COLO829 (cell line): ENCODE results near the gene APBB2.
"Not testable (repeated sequence)": the region's sequence is repeated elsewhere in the genome, so short reads cannot be mapped to it uniquely, and the experiment has no call there.

Experiments
- DNase-seq: peaks from one replicate; pipeline ENCODE4 v3.0.0; 2012; ENCODE audit warnings: low spot score

The APBB2 gene

DNA sequence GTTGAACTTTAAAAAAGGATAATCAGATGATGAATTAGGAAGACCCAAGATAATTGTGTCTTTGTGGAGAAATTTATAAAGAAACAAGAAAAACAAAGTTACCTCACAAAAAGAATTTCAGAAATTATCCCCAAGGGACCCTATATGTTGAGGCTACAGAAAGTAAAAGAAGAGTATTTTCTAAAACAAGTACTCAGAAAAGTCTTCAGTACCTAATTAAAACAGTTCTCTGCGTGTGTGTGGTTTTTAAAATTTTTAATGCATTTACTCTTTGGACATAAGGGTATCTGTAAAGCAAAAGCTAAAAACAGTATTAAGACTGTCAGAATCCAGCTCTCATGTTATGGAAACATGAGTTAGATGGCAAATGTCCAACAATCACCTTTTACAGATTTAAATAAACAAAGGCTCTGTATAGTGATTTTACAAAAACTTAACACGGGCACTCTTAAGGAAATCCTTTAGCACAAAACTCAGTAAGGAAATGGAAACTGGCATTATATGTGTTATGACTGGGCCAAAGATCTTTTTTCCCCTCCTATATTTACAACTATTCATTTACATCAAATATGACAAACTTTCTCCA, 277.1 kb downstream of the APBB2 start:
- DNase-seq: no peak

DNA sequence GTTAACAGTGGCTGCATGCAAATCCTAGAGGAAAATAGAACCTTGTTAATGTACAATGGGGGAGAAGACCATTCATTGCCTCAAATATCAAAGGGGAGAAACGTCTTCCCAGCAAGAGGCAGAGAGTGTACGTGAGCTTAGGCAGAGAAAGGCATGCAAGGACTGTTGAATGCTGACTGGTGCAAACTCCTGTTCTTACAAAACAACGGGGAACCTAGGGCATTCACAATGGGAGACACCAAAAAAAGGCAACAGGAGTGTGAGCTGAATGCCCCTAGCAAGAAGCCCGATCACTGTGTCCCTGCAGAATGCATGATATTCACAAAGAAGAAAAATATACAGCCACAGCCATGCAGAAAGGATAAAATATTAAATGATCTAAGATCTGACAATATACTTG, 279.7 kb downstream of the APBB2 start:
- no peak for DNase-seq

DNA sequence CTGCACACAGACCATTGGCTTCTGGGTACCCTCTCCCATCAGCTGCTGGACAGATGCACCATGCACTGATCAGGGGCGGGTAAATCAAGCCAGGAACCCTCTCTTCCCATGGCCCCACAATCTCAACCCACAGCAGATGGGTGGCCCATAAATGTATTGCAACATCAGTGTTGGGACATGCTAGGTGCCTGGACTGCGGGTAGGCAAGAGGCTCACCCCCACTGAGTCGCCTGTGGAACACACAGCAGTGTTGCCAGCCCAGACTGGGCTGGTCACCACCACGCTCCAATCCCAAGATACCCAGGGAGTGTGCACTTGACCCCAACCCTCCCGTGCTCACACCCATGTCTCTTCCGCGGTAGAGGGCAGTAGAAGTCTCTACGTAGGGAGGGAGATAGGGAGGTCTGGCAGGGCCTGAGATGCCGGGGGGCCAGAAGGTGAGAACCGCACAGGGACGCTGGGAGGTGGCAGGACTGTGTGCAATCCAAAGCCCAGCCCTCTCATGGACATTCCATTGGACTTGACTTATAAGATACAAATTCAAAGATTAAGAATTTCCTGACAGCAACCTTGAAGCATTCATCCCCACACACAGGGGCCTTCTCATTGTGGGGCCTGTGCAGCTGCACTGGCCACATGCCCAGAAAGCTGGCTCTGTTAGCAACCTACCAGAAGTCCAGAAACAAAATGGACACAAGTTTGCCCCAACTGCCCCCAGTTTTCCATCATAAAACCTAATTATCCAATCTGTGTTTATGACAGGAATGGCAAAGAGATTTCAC, 280.9 kb downstream of the APBB2 start:
- DNase-seq: no peak

DNA sequence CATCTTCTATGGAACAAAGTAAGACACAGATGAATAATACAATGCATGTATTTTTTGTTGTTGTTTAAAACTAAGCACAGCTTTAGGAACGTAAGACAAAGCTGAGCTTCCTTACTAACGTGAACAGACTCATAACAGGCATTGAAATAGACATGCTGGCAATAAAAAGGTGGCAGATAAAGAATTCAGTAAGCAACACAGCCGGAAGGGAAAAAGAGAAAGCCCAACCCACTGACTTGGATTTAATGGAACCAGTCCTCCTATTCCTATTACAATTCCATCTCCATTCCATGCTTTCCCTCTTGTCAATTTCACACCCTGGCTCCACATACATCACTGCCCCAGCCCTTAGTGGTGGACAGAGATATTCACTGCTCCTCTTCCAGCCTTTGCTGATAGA, 282.5 kb downstream of the APBB2 start:
- no peak for DNase-seq

DNA sequence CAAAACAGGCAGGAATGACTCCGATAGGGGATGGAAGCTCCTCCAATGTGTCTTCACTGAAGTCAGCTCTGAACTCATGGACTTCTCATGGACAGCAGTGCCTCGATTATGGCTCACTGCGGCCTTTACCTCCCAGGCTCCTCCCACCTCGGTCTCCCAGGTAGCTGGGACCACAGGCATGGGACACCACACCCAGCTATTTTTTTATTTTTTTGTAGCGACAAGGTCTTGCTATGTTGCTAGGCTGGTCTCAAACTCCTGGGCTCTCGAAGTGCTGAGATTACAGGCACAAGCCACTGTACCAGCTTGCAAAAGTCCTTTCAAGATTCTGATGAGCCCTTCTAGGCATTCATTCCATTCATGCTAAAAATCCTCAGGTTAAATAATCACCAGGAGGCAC, 283.1 kb downstream of the APBB2 start:
- no peak for DNase-seq

DNA sequence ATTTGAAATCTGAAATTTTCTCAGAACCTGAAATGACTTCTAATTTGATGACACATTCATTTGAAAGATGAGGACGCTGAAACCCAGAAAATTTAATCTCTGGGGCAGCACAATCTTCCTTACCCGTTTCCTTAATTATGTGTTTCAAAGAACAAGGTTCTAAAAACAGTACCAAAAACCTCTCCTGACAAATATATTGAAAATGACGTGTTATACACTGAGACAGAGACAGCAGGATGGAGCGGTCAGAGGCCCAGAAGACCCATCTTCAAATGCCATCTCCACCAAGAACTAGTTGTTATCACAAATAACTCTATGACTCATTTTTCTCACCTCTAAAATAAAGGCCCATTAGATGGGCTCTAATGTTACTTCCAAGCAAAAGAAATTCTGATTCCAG, 287.3 kb downstream of the APBB2 start:
- DNase-seq: no peak

DNA sequence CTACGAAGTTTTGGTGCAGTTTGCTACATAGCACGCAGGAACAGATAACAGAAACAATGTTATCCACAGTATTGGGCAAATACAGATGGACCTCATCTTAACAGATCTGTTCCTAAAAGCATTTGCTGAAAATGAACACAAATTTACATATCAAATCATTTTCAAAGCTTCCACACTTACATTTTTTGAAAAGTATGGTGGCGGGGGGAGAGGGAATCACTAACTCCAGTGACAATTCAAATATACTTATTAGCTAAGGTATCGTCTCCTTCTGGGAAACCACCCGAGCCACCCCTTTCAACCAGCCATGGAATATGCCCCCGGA, 289.6 kb downstream of the APBB2 start:
- DNase-seq: no peak

DNA sequence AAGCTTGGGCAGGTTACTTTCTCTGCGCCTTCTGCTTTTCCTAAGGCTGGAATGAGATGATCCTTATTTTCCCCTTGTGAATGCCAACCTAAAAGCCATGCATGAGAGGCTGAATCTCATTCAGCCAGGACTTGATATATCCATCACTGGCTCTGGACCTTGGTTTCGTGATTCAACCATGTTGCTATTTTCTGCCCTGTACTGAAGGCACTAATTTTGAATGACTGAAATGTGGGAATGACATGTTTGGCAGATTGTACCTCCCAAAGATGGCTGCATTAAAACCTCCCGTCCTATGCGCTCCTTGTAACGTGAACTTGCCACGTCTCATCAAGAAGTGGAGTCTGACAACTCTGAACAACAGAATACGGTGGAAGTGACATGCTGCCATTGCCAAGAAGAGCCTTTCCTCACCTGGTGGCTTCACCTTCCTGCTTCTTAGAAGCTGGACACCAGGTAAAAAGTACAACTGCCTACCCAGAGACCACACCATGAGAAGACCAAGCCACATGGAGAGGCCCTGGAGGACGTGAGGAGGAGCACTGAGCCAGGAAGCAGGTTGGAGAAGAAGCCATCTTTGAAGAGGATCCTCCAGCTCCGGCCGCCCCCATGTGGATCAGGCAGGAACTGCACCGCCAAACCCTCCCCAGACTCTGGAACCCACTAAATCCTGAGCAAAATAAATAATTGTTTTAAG, 290.1 kb downstream of the APBB2 start:
- peak; percentile 54 for DNase-seq

DNA sequence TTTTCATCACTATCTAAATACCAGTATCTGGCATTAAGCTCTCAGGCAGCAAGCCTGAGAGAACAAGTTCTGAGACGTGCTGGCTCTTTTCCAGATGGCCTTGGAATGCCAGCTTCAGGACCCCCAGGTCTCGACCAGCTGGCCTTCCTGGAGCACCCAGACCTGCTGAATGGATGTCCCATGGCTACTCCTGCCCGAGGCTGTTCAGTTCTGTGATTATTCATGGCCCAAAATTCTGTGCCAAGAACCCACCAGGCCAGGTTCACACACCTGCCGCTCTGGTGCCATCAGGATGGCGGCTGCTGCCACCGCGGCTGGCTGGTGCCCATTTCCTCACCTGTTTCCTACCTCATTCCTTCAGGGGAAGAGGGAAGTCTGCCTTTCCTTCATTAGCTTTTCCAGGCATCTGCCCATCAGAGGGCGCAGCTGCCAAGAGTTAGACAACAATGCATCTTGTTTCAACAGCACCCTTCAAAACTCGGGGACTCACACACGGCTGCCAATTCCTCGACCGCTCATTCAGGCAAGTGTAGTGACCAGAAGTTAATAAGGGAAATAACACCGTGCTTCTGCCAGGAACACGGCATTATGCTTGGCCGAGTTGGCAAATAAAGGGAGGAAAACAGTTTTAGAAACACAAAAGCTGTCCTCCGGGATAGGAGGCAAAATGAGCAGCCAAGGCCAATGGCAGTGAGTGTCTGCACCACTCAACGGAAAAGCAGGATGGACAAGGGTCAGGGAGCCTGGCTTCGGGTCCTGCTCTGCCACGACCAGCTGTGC, 290.8 kb downstream of the APBB2 start:
- DNase-seq: no peak

DNA sequence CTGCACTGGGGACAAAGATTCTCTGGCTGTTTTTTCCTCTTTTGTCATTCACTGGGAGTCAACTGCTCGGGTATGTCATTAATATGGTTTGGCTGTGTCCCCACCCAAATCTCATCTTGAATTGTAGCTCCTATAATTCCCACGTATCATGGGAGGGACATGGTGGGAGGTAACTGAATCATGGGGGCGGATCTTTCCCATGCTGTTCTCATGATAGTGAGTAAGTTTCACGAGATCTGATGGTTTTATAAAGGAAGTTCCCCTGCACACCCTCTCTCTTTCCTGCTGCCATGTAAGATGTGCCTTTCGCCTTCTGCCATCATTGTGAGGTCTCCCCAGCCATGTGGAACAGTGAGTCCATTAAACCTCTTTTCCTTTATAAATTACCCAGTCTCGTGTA, 294.4 kb downstream of the APBB2 start:
- not testable (repeated sequence) for DNase-seq

DNA sequence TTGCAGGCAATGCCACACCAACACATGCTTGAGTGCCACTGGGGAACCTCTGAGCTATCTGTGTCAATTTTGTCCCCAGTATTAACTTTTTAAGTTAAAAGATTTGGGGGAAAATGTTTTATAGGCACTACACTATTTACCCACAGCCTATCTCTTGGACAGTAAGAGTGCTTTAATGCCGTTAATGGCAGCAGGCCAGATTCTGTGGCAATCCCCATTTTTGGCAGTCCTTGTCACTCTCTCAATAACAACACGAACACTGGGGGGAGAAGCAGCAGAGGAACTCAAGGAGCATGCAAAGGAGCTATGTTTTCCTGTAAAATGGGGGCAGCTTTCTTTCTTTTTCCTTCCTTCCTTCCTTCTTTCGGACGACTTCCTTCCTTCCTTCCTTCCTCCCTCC, 296.0 kb downstream of the APBB2 start:
- no peak for DNase-seq

DNA sequence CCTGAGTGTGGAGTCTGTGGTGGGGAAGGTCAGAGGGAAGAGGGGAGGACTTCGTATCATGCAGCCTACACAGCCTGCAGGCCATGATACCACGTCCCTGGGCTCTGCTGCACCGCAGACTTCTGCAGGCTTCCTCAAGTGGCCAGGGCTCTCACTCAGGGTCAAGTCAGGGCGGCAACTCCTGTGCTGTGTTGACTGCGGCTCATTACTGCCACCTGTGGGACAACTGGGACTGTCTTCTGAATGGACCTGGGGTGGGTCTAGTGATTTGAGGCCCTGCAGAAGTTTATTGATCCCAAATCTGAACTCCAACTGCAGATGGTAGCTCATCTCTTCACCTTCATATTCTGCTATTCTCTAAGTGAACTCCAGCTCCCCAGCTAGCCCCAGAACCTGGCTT, 297.5 kb downstream of the APBB2 start:
- DNase-seq: no peak

DNA sequence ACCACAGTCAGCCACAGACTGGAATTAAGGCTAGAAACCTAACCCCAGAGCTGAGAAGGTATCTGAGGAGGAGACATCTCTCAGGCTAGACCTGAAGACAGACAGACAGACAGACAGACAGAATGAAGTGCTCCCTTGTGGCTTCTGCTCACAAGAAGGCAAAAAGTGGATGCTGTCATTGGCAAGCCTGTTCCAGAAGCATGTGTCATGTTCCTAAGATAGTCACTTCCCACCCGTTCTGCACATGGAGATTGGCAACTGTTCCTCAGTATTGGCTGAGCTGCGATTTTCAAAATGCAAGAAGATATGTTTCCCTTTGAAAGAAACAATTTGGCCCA, 298.2 kb downstream of the APBB2 start:
- no peak for DNase-seq

DNA sequence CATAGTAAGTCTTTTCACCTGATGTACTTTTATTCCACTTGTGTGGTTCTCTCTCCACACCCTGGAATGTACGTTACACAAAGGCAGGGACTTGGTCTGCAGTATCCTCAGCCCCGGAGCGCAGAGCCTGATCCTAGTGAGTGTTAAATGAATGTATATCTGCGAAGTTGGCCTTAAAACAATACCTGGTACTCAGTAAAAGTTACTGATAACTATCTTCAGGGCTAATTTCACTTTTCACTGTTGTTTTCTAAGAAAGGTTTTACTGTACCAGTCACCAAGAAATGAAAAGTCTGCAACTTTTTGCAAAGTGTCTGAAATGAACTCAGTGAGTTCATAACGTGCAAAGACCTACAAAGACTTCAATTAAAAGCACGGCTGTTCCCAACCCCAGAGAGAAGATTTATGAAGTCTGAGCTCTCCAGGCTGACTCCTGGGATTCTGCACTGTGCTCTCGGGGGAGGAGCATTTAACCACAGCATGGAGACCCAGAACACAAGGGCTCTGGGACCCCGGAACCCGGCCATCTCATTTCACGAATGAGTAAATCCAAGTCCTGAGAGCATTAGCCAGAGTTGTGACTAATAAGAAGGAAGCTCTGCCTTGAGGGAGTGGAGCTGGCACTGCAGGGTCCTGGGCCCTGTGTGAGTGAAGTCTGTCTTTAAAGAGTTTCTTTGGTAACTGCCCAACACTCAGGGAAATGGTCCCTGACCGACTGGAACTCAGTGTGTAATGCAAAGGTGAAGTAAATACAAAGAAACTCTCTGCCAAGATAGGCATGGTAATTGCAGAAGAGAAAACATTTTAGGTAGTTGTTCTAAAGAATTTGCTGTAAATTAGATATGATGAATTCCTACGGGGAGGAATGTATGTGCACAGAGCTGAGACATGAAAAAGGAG, 298.8 kb downstream of the APBB2 start:
- DNase-seq: no peak

DNA sequence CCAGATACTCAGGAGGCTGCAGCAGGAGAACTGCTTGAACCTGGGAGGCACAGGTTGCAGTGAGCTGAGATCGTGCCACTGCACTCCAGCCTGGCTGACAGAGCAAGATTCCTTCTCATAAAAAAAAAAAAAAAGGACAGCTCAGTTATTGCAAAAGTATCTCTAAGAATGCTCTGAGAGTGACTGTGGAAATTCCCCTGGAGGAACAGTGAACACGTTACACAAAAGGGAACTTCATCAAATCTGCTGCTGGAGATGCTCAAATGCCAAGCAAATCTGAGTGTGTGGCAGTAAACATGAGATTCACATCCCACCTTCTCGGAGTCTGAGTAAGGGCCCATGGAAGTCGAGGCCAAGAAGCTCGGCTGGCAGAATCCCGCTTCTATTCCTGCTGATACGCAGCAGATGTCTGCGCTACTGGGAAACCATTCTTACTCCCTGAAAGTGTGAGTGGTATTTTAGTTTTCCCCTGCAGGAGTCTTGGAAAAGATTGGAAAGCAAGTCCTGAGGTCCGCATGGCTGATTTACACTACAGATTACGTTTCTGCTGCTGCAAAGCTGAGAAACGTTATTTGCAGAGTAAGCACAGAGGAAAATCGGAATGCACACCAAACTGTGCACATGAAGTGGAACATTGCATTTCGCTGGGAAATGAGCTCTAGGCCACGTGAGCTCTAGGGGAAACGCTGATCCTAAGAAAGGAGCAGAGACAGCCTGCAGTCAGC, 301.7 kb downstream of the APBB2 start:
- DNase-seq: no peak

DNA sequence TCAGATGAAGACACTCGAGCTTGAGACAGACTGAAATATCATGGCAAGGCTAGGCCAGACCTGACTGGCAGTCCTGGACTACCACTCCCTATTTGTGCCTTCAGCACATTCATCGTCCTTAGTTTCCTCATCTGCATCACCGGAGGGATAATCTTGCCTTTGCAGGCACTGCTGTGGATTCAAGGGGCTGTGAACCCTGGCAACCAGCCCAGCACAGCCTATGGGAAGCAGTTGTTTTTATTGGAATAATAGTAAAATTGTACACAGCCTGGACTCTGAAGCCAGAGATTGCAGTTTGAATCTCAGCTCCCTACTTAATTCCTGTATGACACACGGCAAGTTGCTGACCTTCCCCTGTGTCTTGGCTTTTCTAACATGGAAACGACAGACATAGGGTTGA, 303.6 kb downstream of the APBB2 start:
- no peak for DNase-seq

DNA sequence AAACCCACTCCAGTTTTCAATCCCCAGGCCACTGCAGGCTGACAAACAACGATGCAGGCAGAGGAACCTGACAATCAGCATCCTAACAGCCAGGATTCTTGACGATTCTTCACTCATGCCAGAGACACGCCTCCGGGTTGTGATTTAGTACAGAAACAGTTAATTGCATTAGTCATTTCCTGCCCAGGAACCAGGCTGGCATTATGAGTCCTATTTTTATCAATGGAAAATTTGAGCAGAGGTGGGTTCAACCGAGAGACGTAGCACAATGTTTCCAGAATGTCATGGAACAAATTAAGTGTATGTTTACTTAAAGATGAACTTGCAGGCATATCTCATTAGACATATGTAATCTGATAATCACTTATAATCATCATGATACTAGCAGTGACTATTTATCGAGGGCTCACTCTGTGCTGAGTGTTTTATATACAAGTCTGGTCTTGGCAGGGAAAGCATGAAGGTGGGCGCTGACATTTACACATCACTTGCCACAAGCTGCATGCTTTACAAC, 304.9 kb downstream of the APBB2 start:
- DNase-seq: peak; percentile 88

DNA sequence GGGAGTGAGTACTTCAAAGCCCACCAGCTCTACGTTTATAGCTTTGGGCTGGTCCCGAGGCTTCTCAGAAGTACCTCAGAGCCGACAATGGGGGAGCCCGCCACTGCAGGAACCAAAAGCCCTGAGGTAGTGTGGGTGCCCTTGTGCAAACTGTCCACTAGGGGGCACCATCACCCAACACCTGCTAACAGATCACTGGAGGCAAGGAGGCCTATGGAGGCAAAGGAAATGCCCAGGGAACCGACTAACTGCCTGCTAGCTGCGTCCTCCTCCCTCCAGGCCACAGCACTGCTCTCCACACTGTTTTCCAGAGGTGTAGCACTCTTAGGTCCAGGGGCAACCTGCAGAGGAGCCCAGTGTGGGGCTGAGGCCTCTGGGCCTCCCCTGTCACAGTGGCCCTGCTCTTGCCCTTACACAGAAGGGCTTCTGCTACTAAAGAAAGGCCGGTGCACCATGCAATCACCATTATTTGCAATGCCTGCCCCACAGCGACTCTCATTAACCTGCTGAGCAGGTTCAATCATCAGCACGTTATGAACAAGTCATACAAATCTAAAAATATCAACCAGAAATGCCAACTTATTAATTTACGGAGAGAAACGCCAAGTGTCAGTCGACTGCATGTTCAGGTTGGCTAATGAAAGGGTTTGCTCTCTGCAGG, 305.5 kb downstream of the APBB2 start:
- peak; percentile 65 for DNase-seq

DNA sequence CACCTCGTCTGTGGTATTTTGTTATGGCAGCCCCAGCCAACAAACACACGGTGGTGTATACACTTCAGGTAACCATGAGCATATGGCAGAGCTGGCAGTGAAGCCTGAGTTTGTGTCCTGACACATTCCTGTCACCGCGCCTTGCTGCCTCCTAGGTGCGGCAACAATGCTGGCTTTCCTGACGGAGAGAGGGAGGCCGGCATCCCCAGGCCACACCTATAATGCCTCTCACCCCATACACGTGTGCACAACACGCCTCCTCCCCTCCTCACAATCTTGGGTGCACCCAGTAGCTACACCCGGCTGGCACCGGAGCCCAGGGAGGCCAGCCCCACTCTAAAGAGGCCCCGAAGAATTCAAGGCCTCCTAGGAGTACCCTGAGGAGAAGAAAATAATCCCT, 306.0 kb downstream of the APBB2 start:
- DNase-seq: no peak

DNA sequence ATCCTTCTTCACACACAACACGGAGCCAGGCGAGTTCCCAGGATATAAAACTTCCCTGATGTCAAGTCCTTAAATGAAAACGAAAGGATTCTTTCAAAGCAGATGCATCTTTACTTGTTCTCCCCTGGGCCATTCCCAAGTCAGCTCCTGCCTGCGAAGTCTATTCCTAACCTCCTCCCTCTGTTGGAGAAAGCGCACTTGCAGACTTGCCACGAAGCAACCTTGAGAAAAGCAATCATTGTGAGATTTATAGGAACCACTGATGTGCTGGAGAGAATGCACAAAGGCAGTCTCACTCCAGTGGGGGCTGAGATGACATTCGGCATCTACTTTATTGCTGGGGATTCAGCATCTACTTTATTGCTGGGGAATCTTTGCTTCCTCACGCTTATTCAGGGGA, 308.9 kb downstream of the APBB2 start:
- DNase-seq: no peak
